NCI-H187 treated with DMSO at 0.1 percent for 48 hours (cell line): ENCODE measurements around the gene CD99.
"Not testable (repeated sequence)": the region's sequence is repeated elsewhere in the genome, so short reads cannot be mapped to it uniquely, and the experiment has no call there.

Experiments used
- DNase-seq: peaks from one replicate; lab custom pipeline; 2025; lab: John Stamatoyannopoulos, UW

Gene CD99

DNA sequence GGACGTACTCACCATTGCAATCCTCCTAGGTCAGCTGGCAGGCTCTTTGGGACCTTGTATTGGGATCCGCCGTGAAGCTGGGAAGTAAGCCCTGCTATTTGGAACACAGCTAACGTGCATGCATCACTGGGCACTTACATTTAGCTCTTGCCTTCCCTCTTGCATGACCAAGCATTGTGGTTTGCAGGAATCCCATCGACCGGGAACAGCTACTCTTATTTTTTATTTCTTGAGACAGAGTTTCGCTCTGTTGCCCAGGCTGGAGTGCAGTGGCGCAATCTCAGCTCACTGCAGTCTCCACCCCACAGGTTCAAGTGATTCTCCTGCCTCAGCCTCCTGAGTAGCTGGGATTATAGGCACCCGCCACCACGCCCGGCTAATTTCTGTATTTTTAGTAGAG lies 36.2 kb downstream of the CD99 start:
- DNase-seq, result not testable (repeated sequence)

- no peak for DNase-seq
These were observed 41.0 kb downstream of the CD99 start for GRCh38 chrX:2732076-2732475.

- no peak for DNase-seq
These were observed 41.6 kb downstream of the CD99 start for GRCh38 chrX:2732649-2733048.

DNA sequence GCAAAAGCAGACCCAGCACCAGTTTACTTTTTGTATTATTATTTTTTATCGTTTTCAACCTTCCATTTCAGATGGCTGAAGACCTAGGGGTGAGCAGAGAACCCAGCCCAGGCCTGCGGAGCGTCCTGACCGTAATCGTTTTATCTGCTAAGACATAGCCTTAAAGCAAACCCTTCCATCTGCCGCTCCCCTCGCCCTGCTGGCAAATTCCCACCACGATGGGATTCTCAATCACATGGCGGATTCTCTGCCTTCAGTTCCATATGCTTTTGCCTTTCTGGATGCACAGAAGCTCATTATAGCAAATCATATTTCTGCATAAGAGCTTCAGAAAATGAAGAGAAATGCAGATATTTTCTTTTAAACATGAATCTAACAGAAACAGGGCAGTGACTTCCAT lies 42.2 kb downstream of the CD99 start:
- DNase-seq, result no peak

DNA sequence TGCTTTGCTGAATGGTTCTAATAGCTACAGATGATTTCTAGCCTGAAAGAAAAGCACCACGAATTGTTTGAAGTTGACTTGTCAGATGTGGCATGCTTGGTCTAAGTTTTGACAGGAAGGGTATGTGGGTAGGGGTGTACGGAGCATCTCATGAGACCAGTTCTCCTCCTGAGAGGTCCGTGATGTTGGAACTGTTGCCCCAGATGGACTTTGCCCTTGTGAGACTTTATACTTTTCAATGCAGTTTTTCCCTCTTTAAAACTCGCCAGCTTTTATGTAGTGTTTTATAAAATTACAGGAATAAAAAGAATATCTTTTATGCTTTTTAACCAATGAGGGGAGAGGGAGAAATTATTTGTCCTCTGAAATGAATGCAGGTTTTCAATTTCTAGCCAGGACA lies 44.2 kb downstream of the CD99 start:
- no peak for DNase-seq

DNA sequence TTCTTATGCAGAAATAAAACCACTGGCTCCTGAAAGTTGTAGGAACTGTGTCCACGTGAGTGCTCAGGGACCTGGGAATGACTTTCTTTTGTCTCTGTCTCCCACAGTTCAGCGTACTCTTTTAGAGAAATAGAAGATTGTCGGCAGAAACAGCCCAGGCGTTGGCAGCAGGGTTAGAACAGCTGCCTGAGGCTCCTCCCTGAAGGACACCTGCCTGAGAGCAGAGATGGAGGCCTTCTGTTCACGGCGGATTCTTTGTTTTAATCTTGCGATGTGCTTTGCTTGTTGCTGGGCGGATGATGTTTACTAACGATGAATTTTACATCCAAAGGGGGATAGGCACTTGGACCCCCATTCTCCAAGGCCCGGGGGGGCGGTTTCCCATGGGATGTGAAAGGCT lies 49.6 kb downstream of the CD99 start:
- DNase-seq, result no peak

DNA sequence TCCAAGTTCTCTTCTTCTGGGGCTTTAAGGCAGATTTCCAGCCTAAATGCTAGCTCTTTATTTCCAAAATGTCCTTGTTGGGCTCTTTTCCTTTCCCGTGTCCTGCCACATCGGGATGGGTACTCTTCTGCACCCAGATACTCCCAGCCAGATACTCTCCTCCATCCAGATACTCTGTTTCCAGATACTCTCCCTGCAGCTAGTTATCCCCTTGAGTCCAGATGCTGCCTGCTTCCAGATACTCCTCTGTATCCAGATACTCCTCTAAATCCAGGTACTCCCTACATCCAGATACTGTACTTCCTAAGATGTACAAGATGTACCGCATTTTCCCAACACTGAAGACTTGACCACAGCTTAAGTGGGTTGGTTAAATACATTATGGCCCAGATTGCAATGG lies 50.3 kb downstream of the CD99 start:
- no peak for DNase-seq

DNA sequence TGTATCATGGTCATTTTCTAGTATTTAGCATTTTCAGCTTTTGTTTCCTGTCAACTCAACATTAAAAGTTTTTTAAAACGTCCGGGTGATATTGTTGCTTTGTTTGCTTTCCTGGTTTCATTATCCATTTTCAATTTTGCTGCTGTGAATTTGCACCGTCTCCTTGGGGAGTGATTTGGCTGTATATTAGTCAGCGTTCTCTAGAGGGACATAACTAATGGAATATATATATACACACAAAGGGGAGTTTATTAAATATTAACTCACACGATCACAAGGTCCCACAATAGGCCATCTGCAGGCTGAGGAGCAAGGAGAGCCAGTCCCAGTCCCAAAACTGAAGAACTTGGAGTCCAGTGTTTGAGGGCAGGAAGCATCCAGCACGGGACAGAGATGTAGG lies 55.2 kb downstream of the CD99 start:
- DNase-seq, result not testable (repeated sequence)

- DNase-seq, result no peak
These were observed 57.2 kb downstream of the CD99 start for GRCh38 chrX:2748171-2748814.

- no peak for DNase-seq
These were observed 57.7 kb downstream of the CD99 start for GRCh38 chrX:2748815-2749188.

DNA sequence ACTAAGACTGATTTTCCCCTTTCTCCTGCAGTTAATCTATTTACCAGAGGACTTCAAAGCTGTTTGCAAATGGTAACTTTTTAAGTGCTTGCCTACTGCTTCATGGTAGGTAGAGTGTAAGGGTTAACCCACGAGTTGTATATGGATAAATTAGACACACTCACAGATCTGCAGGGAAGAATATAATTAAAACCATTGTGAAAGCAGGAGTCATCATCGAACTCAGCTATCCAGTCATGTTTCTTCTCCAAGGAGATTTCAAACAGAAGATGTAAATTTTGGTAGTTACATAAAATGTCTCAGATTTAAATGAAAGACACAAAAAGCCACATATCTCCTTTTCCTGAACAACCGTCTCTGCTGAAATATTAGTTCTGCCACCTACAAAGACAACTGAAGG lies 60.2 kb downstream of the CD99 start:
- DNase-seq, result no peak

DNA sequence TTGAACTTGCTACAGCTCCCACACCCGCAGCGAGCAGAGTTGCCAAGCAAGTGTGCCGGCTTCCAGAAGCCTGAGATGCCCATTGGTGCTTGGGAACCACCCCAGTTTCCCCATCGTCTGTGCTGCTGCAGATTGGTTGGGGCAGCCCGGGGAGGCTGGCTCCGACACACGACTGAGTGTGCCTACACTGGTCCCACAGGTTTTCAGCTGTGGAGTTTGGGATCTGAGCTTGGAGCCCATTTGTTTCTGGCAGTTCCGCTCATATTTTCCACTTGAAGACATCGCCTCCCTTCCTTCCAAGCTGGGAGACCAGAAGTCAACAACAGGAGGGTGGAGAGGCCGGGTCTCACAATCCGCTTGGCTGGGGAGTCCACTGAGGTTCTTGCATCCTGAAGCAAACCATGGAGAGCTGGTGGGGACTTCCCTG lies 60.8 kb downstream of the CD99 start, which contains the start of gene XG:
TSS of gene XG (plus strand) at position 167 of the 427 bp plus-strand sequence. CDS start at position 402, 235 bp downstream.
- not testable (repeated sequence) for DNase-seq

DNA sequence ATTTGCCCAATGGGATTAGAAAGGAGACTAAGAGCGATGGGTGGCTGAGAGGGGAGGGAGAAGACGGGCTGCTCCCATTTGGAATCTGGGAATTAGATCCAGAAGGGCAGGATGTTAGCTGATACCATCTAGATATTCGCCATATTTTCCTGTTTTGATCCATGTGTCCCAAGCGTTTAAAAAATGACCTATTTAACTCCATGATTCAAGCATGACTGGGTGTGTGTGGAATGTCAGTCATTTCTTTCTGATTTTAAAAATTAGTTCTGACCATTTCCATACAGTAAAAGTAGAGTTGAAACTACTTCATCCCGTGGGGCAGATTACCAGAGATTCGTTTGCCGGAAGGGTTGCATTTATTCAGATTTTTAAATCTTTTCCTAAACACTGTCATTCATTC lies 61.3 kb downstream of the CD99 start:
- not testable (repeated sequence) for DNase-seq

- not testable (repeated sequence) for DNase-seq
These were observed 64.1 kb downstream of the CD99 start for GRCh38 chrX:2755163-2755715.

DNA sequence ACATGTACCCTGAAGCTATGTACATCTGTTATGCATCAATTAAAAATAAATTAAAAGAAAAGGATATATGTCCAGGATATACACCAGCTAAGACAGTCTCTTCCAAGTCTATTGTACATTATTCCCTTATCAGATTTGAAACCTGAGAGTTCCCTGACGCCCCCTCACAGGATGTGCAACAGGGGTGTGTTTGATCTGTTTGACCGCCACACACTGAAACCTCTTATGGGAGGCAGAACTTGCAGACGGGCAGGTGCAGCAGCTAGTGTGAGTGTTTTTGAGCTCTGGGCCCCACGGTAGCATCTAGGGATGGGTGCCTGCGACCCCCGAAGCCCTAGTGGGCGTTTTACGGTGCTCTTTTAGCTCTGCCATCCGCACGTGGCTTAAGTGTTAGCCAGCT lies 65.5 kb downstream of the CD99 start:
- DNase-seq, result no peak

DNA sequence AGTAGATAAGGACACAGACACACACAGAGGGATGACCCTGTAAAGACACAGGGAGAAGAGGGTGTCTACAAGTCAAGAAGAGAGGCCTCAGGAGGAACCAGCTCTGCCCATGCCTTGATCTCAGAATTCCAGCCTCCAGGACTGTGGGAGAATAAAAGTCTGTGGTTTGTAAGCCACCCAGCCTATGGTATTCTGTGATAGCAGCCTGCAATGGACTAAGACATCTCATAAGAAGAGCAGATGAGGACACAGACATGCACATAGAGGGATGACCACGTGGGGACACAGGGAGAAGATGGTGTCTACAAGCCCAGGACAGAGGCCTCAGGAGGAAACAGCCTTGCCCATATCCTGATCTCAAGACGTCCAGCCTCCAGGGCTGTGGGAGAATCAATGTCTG lies 70.2 kb downstream of the CD99 start:
- DNase-seq, result no peak

DNA sequence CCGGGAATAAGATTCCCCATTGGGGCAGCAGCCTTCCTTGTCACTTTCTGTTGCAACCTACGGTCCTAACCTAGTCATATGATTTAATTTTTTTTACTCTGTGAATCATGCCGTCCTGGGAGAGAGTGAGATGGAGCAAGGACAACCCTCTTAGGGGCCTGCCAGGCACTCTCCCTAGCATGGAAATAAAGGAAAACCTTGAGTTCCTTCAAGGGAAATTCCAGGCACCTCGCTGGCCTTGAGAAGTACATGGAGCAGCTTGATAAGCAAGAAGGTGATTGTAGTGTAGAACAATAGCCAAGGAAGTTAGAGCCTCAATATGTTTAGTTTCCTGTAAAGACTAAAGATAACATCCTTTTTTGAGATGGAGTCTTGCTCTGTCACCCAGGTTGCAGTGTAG lies 71.6 kb downstream of the CD99 start:
- not testable (repeated sequence) for DNase-seq

DNA sequence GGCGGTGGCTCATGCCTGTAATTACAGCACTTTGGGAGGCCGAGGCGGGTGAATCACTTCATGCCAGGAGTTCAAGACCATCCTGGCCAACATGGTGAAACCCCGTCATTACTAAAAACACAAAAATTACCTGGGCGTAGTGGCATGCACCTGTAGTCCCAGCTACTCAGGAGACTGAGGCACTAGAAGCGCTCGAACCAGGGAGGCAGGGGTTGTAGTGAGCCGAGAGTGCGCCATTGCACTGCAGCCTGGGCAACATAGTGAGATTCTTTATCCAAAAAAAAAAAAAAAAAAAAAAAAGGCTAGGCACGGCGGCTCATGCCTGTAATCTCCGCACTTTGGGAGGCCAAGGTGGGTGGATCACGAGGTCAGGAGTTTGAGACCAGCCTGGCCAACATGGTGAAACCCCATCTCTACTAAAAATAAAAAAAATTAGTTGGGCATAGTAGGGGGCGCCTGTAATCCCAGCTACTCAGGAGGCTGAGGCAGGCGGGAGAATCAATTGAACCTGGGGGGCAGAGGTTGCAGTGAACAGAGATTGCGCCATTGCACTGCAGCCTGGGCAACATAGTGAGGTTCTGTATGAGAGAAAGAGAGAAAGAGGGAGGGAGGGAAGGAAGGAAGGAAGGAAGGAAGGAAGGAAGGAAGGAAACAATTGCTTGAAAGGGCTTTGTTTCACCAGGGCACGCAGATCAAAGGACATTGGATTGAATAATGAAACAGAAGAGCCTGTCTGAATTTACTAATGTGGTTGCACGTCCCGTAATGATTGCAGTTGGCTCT lies 73.9 kb downstream of the CD99 start:
- not testable (repeated sequence) for DNase-seq

DNA sequence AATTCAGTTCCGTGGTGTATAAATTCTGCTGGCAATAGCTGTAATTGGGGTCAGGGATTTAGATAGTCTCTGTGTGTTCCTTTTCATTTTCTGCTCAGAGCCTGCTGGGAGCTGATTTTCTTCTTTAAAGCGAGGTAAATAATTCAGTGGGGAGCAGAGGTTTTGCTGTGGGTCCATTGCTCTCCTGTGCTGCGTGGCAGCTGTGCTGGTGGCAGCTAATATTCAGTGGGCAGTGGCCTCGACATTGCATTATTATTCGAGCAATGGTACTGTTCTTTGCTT lies 74.4 kb downstream of the CD99 start:
- DNase-seq, result no peak

GRCh38 chrX:2766906-2767305 lies 75.8 kb downstream of the CD99 start:
- DNase-seq, result no peak

- no peak for DNase-seq
These were observed 76.7 kb downstream of the CD99 start for GRCh38 chrX:2767631-2768455.

DNA sequence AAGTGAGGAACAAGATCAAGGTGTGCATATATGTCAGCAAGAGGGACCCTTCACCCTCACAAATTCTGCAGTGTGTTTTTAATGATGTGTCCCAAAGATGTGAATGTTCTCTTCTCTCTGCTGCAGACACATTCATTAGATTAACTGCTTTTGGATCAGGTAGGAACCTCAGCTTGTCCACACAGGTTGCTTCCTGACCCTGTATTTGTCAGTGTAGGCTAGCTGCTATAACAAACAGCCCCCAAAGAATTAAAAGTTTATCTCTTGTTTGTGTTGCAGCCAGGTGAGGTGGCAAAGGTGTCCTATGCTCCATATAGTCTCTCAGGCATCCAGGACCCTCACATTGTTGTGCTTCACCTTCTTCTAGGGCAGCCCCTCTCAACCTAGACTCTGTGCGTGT lies 78.5 kb downstream of the CD99 start:
- DNase-seq, result no peak
